Smooth muscle cell (in vitro differentiated cells): ENCODE measurements around the gene ADCY6. TPM values are rescaled to one million over a fixed set of nuclear protein-coding genes. Genes with fewer than 3 reads are reported as not detected.

Experiments
- DNase-seq: peaks from one replicate; lab custom pipeline; 2025; ENCODE audit not compliant: unreplicated experiment; lab: John Stamatoyannopoulos, UW
- H2AFZ ChIP-seq: fragments of 200-600 bp; sonication (generic); 2 replicates; pipeline ENCODE4 v1.6.0; 2016; ENCODE audit warnings: antibody characterized with exemption, low read depth, mild to moderate bottlenecking
- H3F3A ChIP-seq: fragments of 200-600 bp; sonication (generic); 2 replicates; pipeline ENCODE4 v1.6.0; 2017; ENCODE audit warnings: antibody characterized with exemption, low read depth
- H3K27ac ChIP-seq: fragments of 200-600 bp; sonication (generic); 2 replicates; pipeline ENCODE4 v1.5.1; 2016; ENCODE audit warnings: low read depth, mild to moderate bottlenecking
- H3K27me3 ChIP-seq: fragments of 200-600 bp; sonication (generic); 2 replicates; pipeline ENCODE4 v1.6.1; 2016; ENCODE audit warnings: low read depth, mild to moderate bottlenecking
- H3K36me3 ChIP-seq: fragments of 200-600 bp; sonication (generic); 2 replicates; pipeline ENCODE4 v1.5.1; 2016; ENCODE audit warnings: low read depth
- H3K4me1 ChIP-seq: fragments of 200-600 bp; sonication (generic); 2 replicates; pipeline ENCODE4 v1.5.1; 2016; ENCODE audit warnings: low read depth
- H3K4me2 ChIP-seq: fragments of 200-600 bp; sonication (generic); 2 replicates; pipeline ENCODE4 v1.6.0; 2016; ENCODE audit warnings: mild to moderate bottlenecking
- H3K4me3 ChIP-seq: fragments of 200-600 bp; sonication (generic); 2 replicates; pipeline ENCODE4 v1.5.1; 2016; ENCODE audit warnings: mild to moderate bottlenecking
- H3K79me2 ChIP-seq: fragments of 200-600 bp; sonication (generic); 2 replicates; pipeline ENCODE4 v1.6.0; 2016; ENCODE audit warnings: low read depth, mild to moderate bottlenecking
- H3K9ac ChIP-seq: fragments of 200-600 bp; sonication (generic); 2 replicates; pipeline ENCODE4 v1.6.0; 2016; ENCODE audit warnings: low read depth
- H3K9me3 ChIP-seq: fragments of 200-600 bp; sonication (generic); replicated peaks from 2 replicates; pipeline ENCODE4 v1.5.1; 2016; ENCODE audit warnings: low read depth
- H4K20me1 ChIP-seq: fragments of 200-600 bp; sonication (generic); 2 replicates; pipeline ENCODE4 v1.6.0; 2016; ENCODE audit warnings: low read depth
- WGBS: methylation state at CpG from one replicate; pipeline ENCODE4 v1.1.7; 2016; ENCODE audit warnings: low lambda C conversion rate; 5-methylcytosine and 5-hydroxymethylcytosine counted together
- polyA plus RNA-seq: library from polyadenylated mRNA; unstranded; fragments of >200 nt; fragmentation: Nextera tagmentation; extraction: Ambion mirVana; gene quantifications from 2 replicates; pipeline ENCODE4 v1.2.1, GENCODE V29; 2016
- total RNA-seq: library from RNA; depleted of rRNA; stranded (reverse); fragments of >200 nt; gene quantifications from 2 replicates; pipeline ENCODE4 v1.2.3, GENCODE V29; 2014
- TF ChIP-seq, protein P1 (sequence below): fragments of 200-600 bp; sonication (generic); IDR thresholded peaks from 2 replicates; pipeline ENCODE4 v1.5.1; 2017; ENCODE audit warnings: borderline replicate concordance, mild to moderate bottlenecking, antibody characterized with exemption; ENCODE audit not compliant: insufficient read depth, poor library complexity, severe bottlenecking

Gene ADCY6
- total and polyA plus RNA-seq, 2 experiments from 2014 or later: 21.5 to 23.4 TPM

GRCh38 chr12:48744251-48745008 lies 44.5 kb downstream of the ADCY6 start:
- Histone ChIP-seq H3K4me3 (no peak overlapping the region), H3K27ac (no peak overlapping the region), H2AFZ (no peak overlapping the region), H3K9me3 (no peaks in the 10 kb centered on the region), H4K20me1 (no peaks in the 10 kb centered on the region), H3K4me2 (no peak overlapping the region), H3K36me3 (no peaks in the 10 kb centered on the region), H3K27me3 (peaks cover 16% of the 10 kb centered on the region), H3F3A (no peaks in the 10 kb centered on the region), H3K4me1 (no peaks in the 10 kb centered on the region), H3K9ac (no peak overlapping the region), H3K79me2 (no peaks in the 10 kb centered on the region)
- WGBS: 75% methylated on average over 9 of the region's 9 CpGs
- TF ChIP-seq, protein P1, sequence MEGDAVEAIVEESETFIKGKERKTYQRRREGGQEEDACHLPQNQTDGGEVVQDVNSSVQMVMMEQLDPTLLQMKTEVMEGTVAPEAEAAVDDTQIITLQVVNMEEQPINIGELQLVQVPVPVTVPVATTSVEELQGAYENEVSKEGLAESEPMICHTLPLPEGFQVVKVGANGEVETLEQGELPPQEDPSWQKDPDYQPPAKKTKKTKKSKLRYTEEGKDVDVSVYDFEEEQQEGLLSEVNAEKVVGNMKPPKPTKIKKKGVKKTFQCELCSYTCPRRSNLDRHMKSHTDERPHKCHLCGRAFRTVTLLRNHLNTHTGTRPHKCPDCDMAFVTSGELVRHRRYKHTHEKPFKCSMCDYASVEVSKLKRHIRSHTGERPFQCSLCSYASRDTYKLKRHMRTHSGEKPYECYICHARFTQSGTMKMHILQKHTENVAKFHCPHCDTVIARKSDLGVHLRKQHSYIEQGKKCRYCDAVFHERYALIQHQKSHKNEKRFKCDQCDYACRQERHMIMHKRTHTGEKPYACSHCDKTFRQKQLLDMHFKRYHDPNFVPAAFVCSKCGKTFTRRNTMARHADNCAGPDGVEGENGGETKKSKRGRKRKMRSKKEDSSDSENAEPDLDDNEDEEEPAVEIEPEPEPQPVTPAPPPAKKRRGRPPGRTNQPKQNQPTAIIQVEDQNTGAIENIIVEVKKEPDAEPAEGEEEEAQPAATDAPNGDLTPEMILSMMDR: no peak
- no peak for DNase-seq

DNA sequence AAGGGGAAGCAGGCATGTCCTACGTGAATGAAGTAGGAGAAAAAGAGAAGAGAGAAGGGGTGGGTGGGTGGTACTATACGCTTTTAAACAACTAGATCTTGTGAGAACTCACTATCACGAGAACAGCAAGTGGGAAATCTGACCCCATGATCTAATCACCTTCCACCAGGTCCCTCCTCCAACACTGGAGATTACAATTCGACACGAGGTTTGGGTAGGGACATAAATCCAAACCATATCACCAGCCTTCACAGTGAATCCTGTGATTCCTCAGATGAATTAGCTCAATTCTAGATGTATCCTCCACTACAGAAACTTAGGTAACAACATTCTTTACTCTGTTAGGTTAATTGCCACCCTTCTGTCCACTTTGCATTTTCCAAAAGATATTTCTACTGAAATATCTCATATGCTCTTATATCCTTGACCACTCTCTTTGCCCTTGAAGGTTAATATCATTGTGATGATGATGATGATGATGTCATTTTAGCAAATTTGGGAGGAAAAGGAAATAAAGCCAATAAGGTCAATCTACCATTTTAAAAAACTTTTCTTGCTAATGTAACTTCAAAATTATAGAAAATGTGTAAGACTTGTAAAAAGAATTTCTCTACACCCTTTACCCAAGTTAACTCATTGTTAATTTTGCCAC lies 49.1 kb downstream of the ADCY6 start:
- H3K9me3 ChIP-seq: no peaks in the 10 kb centered on the region
- H3K4me2 ChIP-seq: no peak overlapping the region
- DNase-seq: no peak
- no peak overlapping the region for H3K27ac ChIP-seq
- peaks cover 21% of the 10 kb centered on the region for H3K27me3 ChIP-seq
- H3F3A ChIP-seq: no peaks in the 10 kb centered on the region
- TF ChIP-seq, protein P1: no peak
- H2AFZ ChIP-seq: no peak overlapping the region
- H3K36me3 ChIP-seq: no peaks in the 10 kb centered on the region
- no peak overlapping the region for H3K9ac ChIP-seq
- H3K4me3 ChIP-seq: no peak overlapping the region
- WGBS: 70% methylated on average over 5 of the region's 5 CpGs
- H4K20me1 ChIP-seq: no peaks in the 10 kb centered on the region
- no peaks in the 10 kb centered on the region for H3K79me2 ChIP-seq
- no peaks in the 10 kb centered on the region for H3K4me1 ChIP-seq

DNA sequence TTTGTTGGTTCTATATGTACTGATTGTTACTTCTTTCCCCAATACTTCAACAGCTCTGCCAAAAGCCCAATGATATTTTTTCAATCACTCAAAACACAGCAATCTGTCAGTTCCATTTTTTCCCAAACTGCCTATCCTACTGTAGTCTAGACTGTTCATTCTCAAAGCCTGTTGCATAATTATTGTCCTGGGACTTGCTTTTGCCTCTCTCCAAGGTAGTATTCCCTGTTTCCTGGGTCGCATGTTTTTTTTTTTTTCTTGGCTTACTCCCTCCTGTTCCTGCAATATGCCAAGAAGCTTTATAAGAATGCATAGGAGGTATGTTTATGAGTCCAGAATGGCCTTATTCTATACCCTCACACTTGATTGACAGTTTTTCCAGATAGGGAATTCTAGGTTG lies 52.4 kb downstream of the ADCY6 start:
- TF ChIP-seq, protein P1: no peak
- H3K36me3 ChIP-seq: no peaks in the 10 kb centered on the region
- no peaks in the 10 kb centered on the region for H3K79me2 ChIP-seq
- H3K4me2 ChIP-seq: no peak overlapping the region
- WGBS: 81% methylated on average over 1 of the region's 1 CpG
- H3K27ac ChIP-seq: no peak overlapping the region
- no peak overlapping the region for H3K9ac ChIP-seq
- DNase-seq: no peak
- H3K4me3 ChIP-seq: no peak overlapping the region
- no peaks in the 10 kb centered on the region for H3K4me1 ChIP-seq
- H2AFZ ChIP-seq: no peak overlapping the region
- peaks cover 21% of the 10 kb centered on the region for H3K27me3 ChIP-seq
- H3F3A ChIP-seq: no peaks in the 10 kb centered on the region
- no peaks in the 10 kb centered on the region for H4K20me1 ChIP-seq
- H3K9me3 ChIP-seq: no peaks in the 10 kb centered on the region
